Right renal cortex interstitium (tissue), 3 donors: ENCODE measurements around the gene FDXACB1. TPM values are rescaled to one million over a fixed set of nuclear protein-coding genes. Genes with fewer than 3 reads are reported as not detected.
"Not testable (repeated sequence)": the region's sequence is repeated elsewhere in the genome, so short reads cannot be mapped to it uniquely, and the experiment has no call there.

Source experiments
- DNase-seq, 3 donors: peaks; one replicate each; pipeline ENCODE4 v3.0.0-alpha.2; 2013; ENCODE audit warnings: low read depth in 3 of 3, low spot score in 2 of 3
- polyA plus RNA-seq, 3 donors: library from polyadenylated mRNA; unstranded; fragments of 120-200 nt; gene quantifications; one replicate each; pipeline ENCODE4 v1.2.1, GENCODE V29; 2013; ENCODE audit not compliant: insufficient read length in 3 of 3

The FDXACB1 gene
- polyA plus RNA-seq, 3 donors: 5.8 to 6.0 (median 6.0) TPM

GRCh38 chr11:111910676-111911562 lies 32.0 kb upstream of the FDXACB1 start:
- no peak for DNase-seq

- DNase-seq: no peak
Observed at GRCh38 chr11:111909378-111909777, 30.4 kb upstream of the FDXACB1 start.

DNA sequence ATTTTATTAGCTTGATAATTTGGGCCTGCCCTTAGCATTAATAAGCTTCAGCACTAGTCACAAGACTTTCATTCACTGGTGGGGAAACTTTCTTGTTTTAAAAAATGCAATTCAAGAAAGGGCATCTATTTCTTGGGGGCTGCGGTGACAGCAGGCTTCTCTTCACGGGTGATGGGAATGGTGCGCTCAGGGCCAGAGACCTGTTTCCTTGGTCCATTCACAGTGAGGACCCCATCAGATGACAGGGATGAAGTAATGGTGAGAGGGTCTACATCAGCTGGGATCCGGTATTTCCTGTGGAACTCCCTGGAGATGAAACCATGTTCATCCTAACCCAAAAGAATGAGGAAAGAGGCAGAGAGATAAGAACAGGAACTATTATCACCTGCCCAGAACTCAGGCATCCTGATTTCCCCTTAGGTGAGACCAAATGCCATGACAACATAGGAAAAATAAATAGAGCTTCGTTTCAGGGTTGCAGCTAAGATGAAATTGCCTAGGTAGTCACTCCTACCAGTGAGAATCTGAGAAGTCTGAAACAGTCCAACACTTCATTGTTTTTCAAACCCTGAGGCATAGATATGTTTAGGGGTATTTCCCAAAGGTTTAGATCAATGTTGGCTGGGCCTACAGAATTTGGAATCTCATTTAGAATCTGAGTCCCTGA lies 29.8 kb upstream of the FDXACB1 start:
- DNase-seq: no peak

DNA sequence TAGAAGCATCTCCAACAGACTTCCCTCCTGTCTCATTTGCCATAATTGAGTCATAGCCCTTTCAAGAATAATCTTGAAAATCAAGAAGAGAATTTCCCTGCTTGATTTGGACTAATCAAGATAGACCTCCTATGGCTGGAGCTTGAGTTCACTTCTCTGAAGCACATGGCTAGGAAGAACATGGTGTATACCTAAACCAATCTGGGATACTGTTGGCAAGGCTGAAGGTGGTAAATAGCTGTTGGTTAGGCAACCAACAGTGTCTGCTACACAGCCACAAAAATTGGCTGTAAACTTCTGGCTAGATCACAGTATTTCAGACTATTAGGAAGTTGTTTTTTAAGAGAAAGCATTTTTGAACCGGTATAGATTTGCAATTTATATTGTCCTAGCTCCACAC lies 27.7 kb upstream of the FDXACB1 start:
- DNase-seq: no peak

GRCh38 chr11:111905411-111905810 lies 26.4 kb upstream of the FDXACB1 start:
- no peak for DNase-seq

- no peak for DNase-seq
Observed at GRCh38 chr11:111886844-111887243, 7.9 kb upstream of the FDXACB1 start.

- DNase-seq: no peak
Observed at GRCh38 chr11:111886032-111886431, 7.1 kb upstream of the FDXACB1 start.

DNA sequence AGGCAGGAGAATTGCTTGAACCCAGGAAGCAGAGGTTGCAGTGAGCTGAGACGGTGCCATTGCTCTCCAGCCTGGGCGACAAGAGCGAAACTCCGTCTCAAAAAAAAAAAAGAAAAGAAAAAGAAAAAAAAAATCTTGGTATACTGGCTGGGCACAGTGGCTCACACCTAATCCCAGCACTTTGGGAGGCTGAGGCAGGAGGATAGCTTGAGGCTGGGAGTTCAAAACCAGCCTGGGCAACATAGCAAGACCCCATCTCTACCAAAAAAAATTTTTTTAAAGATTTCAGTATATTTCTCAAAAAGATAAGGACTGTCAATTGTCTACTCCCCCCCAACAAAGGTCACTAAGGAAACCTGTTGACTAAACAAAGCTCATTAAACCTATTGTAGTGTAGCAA lies 6.1 kb upstream of the FDXACB1 start:
- DNase-seq: not testable (repeated sequence)

DNA sequence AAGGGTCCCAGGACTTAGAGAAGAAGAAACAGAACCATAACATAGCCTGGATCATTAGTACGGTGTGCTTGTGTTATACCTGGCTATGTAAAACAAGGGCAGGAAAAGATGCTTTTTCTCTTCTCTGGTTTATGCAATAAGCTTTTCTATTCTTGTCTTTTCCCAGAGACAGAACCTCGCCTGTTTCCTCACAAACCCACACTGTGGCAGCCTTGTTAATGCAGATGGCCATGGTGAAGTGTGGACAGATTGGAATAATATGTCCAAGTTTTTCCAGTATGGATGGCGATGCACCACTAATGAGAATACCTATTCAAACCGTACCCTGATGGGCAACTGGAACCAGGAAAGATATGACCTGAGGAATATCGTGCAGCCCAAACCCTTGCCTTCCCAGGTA lies 3.2 kb upstream of the FDXACB1 start:
- no peak for DNase-seq

GRCh38 chr11:111879637-111879960 lies 634 bp upstream of the FDXACB1 start:
- DNase-seq: no peak

DNA sequence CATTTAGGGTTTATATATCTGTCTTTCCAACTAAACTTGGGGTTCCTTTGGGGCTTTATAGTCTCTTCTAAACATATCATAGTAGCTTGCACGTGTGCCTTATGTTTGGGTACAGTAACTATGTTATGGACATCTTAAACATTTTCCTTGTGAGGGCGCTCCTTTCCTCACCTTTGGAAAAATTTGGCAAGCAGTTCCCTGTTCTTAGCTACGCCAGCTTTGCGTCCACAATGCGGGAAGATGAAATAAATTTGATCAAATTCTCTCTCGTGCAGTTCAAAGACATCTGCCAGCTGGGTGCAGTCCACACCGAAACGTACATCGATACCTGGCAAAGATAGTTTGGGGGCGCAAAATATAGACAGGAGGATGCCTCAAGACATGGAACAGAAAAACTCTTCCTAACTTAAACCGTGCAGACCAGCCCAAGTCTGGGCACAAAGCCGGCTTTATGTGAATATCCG lies 548 bp downstream of the FDXACB1 start:
- peak in 1 of 3 donors; percentile 20 for DNase-seq

DNA sequence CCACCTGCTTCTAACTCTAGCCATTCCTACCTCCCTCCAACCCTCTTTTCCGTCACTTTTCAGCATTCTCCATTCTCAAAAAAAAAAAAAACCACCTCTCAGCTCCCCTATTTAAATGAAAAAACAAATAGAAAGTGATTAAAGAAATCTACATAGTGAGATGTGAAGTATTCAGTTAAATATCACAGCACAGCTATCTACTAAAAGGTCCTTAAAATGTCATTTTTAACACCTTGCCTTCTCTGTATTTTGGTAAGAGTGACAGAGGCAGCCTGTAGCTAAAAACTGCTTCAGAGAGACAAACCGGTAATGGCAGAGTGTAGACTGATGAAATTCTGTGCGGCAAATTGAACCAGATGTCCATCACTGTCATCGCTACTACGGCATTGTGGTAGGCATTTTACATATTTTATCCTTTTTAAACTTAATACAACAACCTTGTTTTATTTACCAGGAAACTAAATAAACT lies 7.2 kb downstream of the FDXACB1 start:
- DNase-seq: no peak

GRCh38 chr11:111870886-111871692 lies 7.9 kb downstream of the FDXACB1 start, which contains the start of gene ALG9:
Gene ALG9, minus strand, starts transcription at chr11:111871581. Its CDS starts 99 bp downstream, at chr11:111871482.
- peak; percentile 70 to 78 (median 76) for DNase-seq

DNA sequence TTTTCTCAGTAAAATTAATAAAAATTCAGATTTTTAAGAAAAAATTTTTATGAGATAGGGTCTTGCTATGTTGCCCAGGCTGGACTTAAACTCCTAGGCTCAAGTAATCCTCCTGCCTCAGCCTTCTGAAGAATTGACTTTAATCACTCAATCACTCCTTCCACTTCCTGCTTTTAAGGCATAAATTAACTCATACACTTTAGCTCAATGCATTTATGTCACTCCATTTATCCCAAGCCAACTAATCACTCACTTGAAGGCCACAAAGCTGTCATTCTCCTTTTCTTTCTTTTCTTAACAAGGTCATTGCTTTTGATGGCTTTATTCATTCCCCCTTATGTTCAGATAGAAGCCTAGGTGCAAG lies 8.5 kb downstream of the FDXACB1 start:
- no peak for DNase-seq

DNA sequence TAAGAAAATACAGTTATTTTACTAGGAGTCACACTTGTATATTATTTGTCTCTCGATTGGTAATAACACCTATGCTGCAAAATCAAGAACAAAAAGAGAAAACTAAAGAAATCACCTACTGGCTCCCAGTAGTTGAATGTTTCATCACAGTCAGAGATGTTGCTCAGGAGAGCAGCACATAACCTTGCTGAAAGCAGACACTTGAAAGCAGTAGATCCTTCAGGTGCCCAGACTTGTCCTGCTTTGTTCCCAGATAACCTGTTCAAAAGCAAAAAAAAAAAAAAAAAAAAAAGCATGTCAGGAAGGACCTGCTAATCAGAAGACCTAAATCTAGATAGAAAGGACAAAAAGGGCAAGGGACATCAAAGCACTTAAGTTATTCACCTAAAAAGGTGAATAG lies 8.9 kb downstream of the FDXACB1 start:
- DNase-seq: no peak

DNA sequence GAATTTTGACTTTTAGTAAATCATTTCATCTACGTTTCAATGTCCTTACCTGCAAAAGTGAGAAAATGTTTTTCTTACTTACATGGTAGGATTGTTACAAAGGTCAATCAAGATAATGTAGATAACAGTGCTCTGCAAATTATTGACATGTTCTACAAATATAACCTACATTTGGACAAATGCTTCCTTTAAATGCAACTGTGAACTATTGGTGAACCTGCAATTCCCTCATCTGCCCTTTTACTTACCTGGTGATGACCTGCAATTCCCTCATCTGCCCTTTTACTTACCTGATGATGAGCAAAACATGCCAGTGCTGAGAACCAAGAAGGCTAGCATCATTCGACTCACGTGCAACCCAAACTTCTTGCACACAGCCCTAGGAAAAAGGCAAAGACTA lies 18.7 kb downstream of the FDXACB1 start:
- DNase-seq: no peak

DNA sequence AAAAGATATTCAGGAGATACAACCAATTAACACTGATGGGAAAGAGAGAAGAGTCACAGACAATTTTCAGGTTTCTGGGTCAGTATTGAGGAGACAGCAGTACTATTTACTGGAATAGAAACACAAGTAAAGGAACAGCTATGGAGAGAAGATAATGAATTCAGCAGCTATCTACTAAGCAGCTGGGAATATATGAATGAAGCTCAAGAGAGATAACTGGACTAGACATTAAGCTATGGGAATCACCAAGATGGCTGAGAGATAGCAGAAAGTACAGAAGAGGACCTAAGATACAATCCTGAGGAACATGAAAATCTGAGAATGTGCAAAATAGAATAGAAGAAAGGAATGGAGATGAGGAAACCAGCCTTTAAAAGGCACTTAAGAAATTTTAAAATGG lies 23.5 kb downstream of the FDXACB1 start:
- DNase-seq: no peak

- no peak for DNase-seq
Observed at GRCh38 chr11:111852103-111852502, 26.9 kb downstream of the FDXACB1 start.

DNA sequence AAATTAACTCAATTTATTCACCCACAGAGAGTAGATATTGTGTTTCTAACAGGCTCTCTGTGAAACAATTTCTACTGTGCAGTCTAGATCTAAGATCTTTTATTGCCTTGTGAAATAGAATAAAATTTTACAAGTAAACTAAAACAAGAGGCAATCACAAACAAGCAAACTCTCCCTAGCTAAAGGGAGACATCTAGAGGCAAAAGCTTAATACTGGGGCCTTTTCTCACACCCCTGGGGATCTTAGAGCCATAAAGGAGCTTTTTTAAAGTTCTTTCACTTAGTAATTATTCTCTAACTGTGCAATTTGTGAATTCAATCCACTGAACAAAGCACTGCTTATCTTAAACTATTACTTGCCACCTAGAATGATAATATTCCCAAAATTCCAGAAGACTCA lies 27.3 kb downstream of the FDXACB1 start:
- no peak for DNase-seq

GRCh38 chr11:111851067-111851466 lies 27.9 kb downstream of the FDXACB1 start:
- DNase-seq: no peak

GRCh38 chr11:111849631-111850030 lies 29.3 kb downstream of the FDXACB1 start:
- DNase-seq: no peak
